HCT116 (cell line): ENCODE data around the gene UPF3A. TPM values are rescaled to one million over a fixed set of nuclear protein-coding genes. Genes with fewer than 3 reads are reported as not detected.

Experiments used
- ATAC-seq: fragments of 200-7000 bp; cut with Tn5 transposase; 2 replicates; pipeline ENCODE4 v1.9.1; 2020; ENCODE audit warnings: mild to moderate bottlenecking, moderate library complexity
- BruUV-seq: library from RNA; stranded (reverse); fragments of 400-500 nt; replicated peaks from 2 replicates; lab custom pipeline; 2021; lab: Mats Ljungman, UMichigan
- CTCF ChIA-PET: fragments of 300-600 bp; sonication (Branson Sonifier 250); formaldehyde crosslinking; loops from one replicate; lab custom pipeline; 2021; ENCODE audit warnings: antibody characterized with exemption; lab: Charles Lee
- POLR2A ChIA-PET: fragments of 300-600, 350-600 bp; sonication (Branson Sonifier 250); formaldehyde crosslinking; loops from one replicate; lab custom pipeline; 2021; ENCODE audit warnings: antibody characterized with exemption; lab: Charles Lee
- RAD21 ChIA-PET, 2 experiments: fragments of 300-600 bp; sonication (Branson Sonifier 250); formaldehyde crosslinking; loops; one replicate each; lab custom pipeline; 2023; ENCODE audit warnings: low total read pairs in 2 of 2; ENCODE audit not compliant: uncharacterized antibody in 2 of 2, unreplicated experiment in 2 of 2, low non-redundant PET in 1 of 2; lab: Charles Lee
- DNase-seq: peaks from one replicate; pipeline ENCODE4 v3.0.0-alpha.2; 2010; ENCODE audit warnings: low read depth, low spot score
- H2AFZ ChIP-seq: fragments of 200-600 bp; shearing (Covaris generic), sonication (generic); 2 replicates; pipeline ENCODE4 v1.6.1; 2017; ENCODE audit warnings: low read depth, mixed run types, mixed read lengths, antibody characterized with exemption, low read length; ENCODE audit not compliant: poor library complexity, severe bottlenecking
- H3K27ac ChIP-seq: 2 replicates; pipeline ENCODE4 v1.5.1; 2012; ENCODE audit warnings: low read depth, low read length
- H3K27me3 ChIP-seq: fragments of 200-600 bp; sonication (generic); 2 replicates; pipeline ENCODE4 v1.6.1; 2016; ENCODE audit warnings: mixed run types, low read length, mixed read lengths; ENCODE audit not compliant: insufficient read depth
- H3K36me3 ChIP-seq, 2 experiments: fragments of 200-500 bp in 1 of 2; fragments of 200-600 bp in 1 of 2; sonication (Bioruptor generic) in 1 of 2; sonication (generic) in 1 of 2; 2 replicates each; pipeline versions ENCODE4 v1.5.1 to v1.6.1; 2014 to 2016; ENCODE audit warnings: low read length in 2 of 2, inconsistent platforms in 1 of 2, mixed read lengths in 1 of 2, mixed run types in 1 of 2; ENCODE audit not compliant: insufficient read depth in 2 of 2, control insufficient read depth in 1 of 2
- H3K4me1 ChIP-seq, 2 experiments: fragments of 200-600 bp in 1 of 2; sonication (generic) in 1 of 2; 2 replicates each; pipeline versions ENCODE4 v1.5.1 to v1.6.1; 2012 to 2017; ENCODE audit warnings: low read length in 2 of 2, inconsistent platforms in 1 of 2, mild to moderate bottlenecking in 1 of 2, mixed read lengths in 1 of 2, mixed run types in 1 of 2, moderate library complexity in 1 of 2; ENCODE audit not compliant: insufficient read depth in 2 of 2, control insufficient read depth in 1 of 2
- H3K4me2 ChIP-seq: fragments of 200-600 bp; sonication (generic); 2 replicates; pipeline ENCODE4 v1.6.1; 2017; ENCODE audit warnings: mixed run types, low read length, mixed read lengths
- H3K4me3 ChIP-seq, 2 experiments: fragments of 200-600 bp in 1 of 2; sonication (generic) in 1 of 2; replicated peaks in 1 of 2; 2 replicates each; pipeline ENCODE4 v1.5.1; 2011 to 2016; ENCODE audit warnings: low read length in 2 of 2, control low read depth in 1 of 2, low read depth in 1 of 2, mild to moderate bottlenecking in 1 of 2, mixed read lengths in 1 of 2, mixed run types in 1 of 2
- H3K79me2 ChIP-seq: fragments of 200-600 bp; sonication (generic); 2 replicates; pipeline ENCODE4 v1.6.1; 2017; ENCODE audit warnings: mild to moderate bottlenecking, mixed run types, low read length, moderate library complexity, mixed read lengths; ENCODE audit not compliant: insufficient read depth
- H3K9ac ChIP-seq: fragments of 200-600 bp; sonication (generic); 2 replicates; pipeline ENCODE4 v1.6.1; 2016; ENCODE audit warnings: low read length, mixed read lengths
- H3K9me2 ChIP-seq: fragments of 200-600 bp; sonication (generic), shearing (Covaris generic); 2 replicates; pipeline ENCODE4 v1.6.1; 2017; ENCODE audit warnings: mixed run types, mild to moderate bottlenecking, moderate library complexity; ENCODE audit not compliant: insufficient read depth
- H3K9me3 ChIP-seq, 2 experiments: fragments of 200-500 bp in 1 of 2; fragments of 200-600 bp in 1 of 2; sonication (Bioruptor generic) in 1 of 2; sonication (generic) in 1 of 2; 2 replicates each; pipeline ENCODE4 v1.6.1; 2014 to 2017; ENCODE audit warnings: low read length in 2 of 2, mixed read lengths in 2 of 2, inconsistent platforms in 1 of 2, low read depth in 1 of 2, mild to moderate bottlenecking in 1 of 2, mixed run types in 1 of 2, moderate library complexity in 1 of 2; ENCODE audit not compliant: control insufficient read depth in 1 of 2, insufficient read depth in 1 of 2
- H4K20me1 ChIP-seq: fragments of 200-600 bp; sonication (generic), shearing (Covaris generic); 2 replicates; pipeline ENCODE4 v1.6.1; 2017; ENCODE audit warnings: mixed run types, mild to moderate bottlenecking, moderate library complexity; ENCODE audit not compliant: insufficient read depth
- CBX3 ChIP-seq: IDR thresholded peaks from 2 replicates; pipeline ENCODE4 v1.6.1; 2012; ENCODE audit warnings: low read depth
- CEBPB ChIP-seq: IDR thresholded peaks from 2 replicates; pipeline ENCODE4 v1.6.1; 2012; ENCODE audit warnings: low read depth
- EGR1 ChIP-seq: IDR thresholded peaks from 2 replicates; pipeline ENCODE4 v1.6.1; 2012; ENCODE audit warnings: low read depth
- ELF1 ChIP-seq: IDR thresholded peaks from 2 replicates; pipeline ENCODE4 v1.6.1; 2012; ENCODE audit warnings: low read depth, borderline replicate concordance
- EZH2 ChIP-seq: fragments of 200-600 bp; sonication (generic); IDR thresholded peaks from 2 replicates; pipeline ENCODE4 v1.6.1; 2017; ENCODE audit warnings: antibody characterized with exemption, mixed run types
- EZH2phosphoT487 ChIP-seq: fragments of 200-600 bp; IDR thresholded peaks from 2 replicates; pipeline ENCODE4 v1.6.1; 2018; ENCODE audit warnings: antibody characterized with exemption, borderline replicate concordance
- FOSL1 ChIP-seq: IDR thresholded peaks from 2 replicates; pipeline ENCODE4 v1.6.1; 2012; ENCODE audit warnings: low read depth
- JUND ChIP-seq: IDR thresholded peaks from 2 replicates; pipeline ENCODE4 v1.6.1; 2012
- MAX ChIP-seq: IDR thresholded peaks from 2 replicates; pipeline ENCODE4 v1.6.1; 2012
- POLR2A ChIP-seq: IDR thresholded peaks from 2 replicates; pipeline ENCODE4 v1.7.0; 2011; ENCODE audit warnings: borderline replicate concordance; ENCODE audit not compliant: insufficient read depth, insufficient read length; ENCODE audit errors: extremely low read depth
- POLR2AphosphoS5 ChIP-seq: IDR thresholded peaks from 2 replicates; pipeline ENCODE4 v1.6.1; 2011; ENCODE audit warnings: mild to moderate bottlenecking, low read depth, low read length, moderate library complexity
- RAD21 ChIP-seq: IDR thresholded peaks from 2 replicates; pipeline ENCODE4 v1.6.1; 2012; ENCODE audit warnings: low read depth, mild to moderate bottlenecking
- SIN3A ChIP-seq: IDR thresholded peaks from 2 replicates; pipeline ENCODE4 v1.6.1; 2012; ENCODE audit warnings: low read depth
- SP1 ChIP-seq: IDR thresholded peaks from 2 replicates; pipeline ENCODE4 v1.6.1; 2012; ENCODE audit warnings: low read depth
- SRF ChIP-seq: IDR thresholded peaks from 2 replicates; pipeline ENCODE4 v1.6.1; 2012; ENCODE audit warnings: low read depth
- TCF7L2 ChIP-seq: IDR thresholded peaks from 2 replicates; pipeline ENCODE4 v1.7.0; 2011; ENCODE audit warnings: borderline replicate concordance, inconsistent platforms; ENCODE audit not compliant: insufficient read depth, insufficient read length; ENCODE audit errors: extremely low read depth
- ZNF274 ChIP-seq: fragments of 200-500 bp; sonication (Bioruptor generic); IDR thresholded peaks from 2 replicates; pipeline ENCODE4 v1.6.1; 2014; ENCODE audit warnings: mild to moderate bottlenecking, low read depth, low read length, inconsistent platforms
- intact Hi-C: fragments of 100-400 bp; cut with micrococcal nuclease; formaldehyde crosslinking; loops from 2 replicates; pipeline ENCODE4 v1.10.0; 2022
- total RNA-seq: library from RNA; stranded (reverse); gene quantifications from one replicate; pipeline ENCODE4 v1.2.1, GENCODE V29; 2021; ENCODE audit not compliant: unreplicated experiment
- TF ChIP-seq, protein P1 (sequence below), 3 experiments: fragments of 200-600 bp in 1 of 3; sonication (generic) in 1 of 3; IDR thresholded peaks in 2 of 3; conservative IDR thresholded peaks in 1 of 3; 2 replicates each; pipeline ENCODE4 v1.5.1; 2012 to 2017; ENCODE audit warnings: low read depth in 2 of 3, low read length in 2 of 3, antibody characterized with exemption in 1 of 3, borderline replicate concordance in 1 of 3, control low read depth in 1 of 3, mild to moderate bottlenecking in 1 of 3, mixed read lengths in 1 of 3, mixed run types in 1 of 3, moderate library complexity in 1 of 3; ENCODE audit not compliant: insufficient read depth in 1 of 3
- TF ChIP-seq, protein P2 (sequence below): IDR thresholded peaks from 2 replicates; pipeline ENCODE4 v1.6.1; 2012; ENCODE audit warnings: low read depth
- TF ChIP-seq, protein P3 (sequence below): IDR thresholded peaks from 2 replicates; pipeline ENCODE4 v1.6.1; 2012

UPF3A gene
- total RNA-seq, 1 experiment from 2014 or later: 31.8 TPM

DNA sequence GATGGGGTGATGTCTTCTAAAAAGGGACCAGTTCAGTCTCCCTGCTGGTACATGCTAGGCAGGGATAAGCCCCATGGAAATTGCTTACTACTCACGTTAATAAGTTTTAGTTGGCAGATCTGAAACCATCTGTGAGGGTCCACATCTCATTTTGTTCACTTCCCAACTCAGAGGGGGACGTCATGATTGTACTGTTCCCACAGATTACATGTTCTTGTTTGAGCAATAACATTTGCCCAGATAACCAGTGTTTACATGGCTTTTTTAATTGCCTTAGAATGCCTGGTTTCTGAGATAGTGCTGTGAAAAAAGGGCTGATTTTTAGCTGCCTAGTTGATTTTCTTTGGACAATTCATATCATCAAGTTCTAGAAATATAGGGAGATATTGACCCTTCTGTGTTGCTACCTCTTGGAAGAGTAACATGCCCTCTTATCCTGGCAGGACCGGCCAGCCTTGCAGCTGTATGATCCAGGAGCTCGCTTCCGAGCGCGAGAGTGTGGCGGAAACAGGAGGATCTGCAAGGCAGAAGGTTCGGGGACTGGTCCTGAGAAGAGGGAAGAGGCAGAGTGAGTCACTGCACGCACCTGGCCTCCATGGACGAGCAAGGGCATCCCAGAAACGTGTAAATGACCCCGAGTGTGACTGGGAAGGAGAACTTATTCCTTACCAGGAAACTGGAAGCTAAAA is 23.1 kb downstream of the UPF3A start (continued):
- no peak for TF ChIP-seq FOSL1
- TF ChIP-seq RAD21: no peak
- TF ChIP-seq CBX3: no peak
- TF ChIP-seq, protein P1, sequence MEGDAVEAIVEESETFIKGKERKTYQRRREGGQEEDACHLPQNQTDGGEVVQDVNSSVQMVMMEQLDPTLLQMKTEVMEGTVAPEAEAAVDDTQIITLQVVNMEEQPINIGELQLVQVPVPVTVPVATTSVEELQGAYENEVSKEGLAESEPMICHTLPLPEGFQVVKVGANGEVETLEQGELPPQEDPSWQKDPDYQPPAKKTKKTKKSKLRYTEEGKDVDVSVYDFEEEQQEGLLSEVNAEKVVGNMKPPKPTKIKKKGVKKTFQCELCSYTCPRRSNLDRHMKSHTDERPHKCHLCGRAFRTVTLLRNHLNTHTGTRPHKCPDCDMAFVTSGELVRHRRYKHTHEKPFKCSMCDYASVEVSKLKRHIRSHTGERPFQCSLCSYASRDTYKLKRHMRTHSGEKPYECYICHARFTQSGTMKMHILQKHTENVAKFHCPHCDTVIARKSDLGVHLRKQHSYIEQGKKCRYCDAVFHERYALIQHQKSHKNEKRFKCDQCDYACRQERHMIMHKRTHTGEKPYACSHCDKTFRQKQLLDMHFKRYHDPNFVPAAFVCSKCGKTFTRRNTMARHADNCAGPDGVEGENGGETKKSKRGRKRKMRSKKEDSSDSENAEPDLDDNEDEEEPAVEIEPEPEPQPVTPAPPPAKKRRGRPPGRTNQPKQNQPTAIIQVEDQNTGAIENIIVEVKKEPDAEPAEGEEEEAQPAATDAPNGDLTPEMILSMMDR (IDR thresholded peaks at IDR 0.05 in 2 of 3, conservative IDR thresholded peaks at IDR 0.05 in 1 of 3; ENCODE audit: borderline replicate concordance in 1 of 3, insufficient read depth in 1 of 3, low read depth in 2 of 3, low read length in 2 of 3): no peak

GRCh38 chr13:114309086-114309485 is 27.7 kb downstream of the UPF3A start:
- no peak overlapping the region for H3K9ac ChIP-seq
- RAD21 ChIA-PET: no interaction called here
- no peak overlapping the region for H2AFZ ChIP-seq
- no peak overlapping the region for H3K27ac ChIP-seq
- H4K20me1 ChIP-seq: no peaks in the 10 kb centered on the region
- TF ChIP-seq EZH2 (no peak), ZNF274 (no peak), RAD21 (no peak), TCF7L2 (no peak), POLR2AphosphoS5 (no peak), ELF1 (no peak), MAX (no peak), SIN3A (no peak), SP1 (no peak), JUND (no peak), EGR1 (no peak), SRF (no peak), FOSL1 (no peak), CEBPB (no peak), CBX3 (no peak), EZH2phosphoT487 (no peak), POLR2A (no peak)
- TF ChIP-seq, protein P2, sequence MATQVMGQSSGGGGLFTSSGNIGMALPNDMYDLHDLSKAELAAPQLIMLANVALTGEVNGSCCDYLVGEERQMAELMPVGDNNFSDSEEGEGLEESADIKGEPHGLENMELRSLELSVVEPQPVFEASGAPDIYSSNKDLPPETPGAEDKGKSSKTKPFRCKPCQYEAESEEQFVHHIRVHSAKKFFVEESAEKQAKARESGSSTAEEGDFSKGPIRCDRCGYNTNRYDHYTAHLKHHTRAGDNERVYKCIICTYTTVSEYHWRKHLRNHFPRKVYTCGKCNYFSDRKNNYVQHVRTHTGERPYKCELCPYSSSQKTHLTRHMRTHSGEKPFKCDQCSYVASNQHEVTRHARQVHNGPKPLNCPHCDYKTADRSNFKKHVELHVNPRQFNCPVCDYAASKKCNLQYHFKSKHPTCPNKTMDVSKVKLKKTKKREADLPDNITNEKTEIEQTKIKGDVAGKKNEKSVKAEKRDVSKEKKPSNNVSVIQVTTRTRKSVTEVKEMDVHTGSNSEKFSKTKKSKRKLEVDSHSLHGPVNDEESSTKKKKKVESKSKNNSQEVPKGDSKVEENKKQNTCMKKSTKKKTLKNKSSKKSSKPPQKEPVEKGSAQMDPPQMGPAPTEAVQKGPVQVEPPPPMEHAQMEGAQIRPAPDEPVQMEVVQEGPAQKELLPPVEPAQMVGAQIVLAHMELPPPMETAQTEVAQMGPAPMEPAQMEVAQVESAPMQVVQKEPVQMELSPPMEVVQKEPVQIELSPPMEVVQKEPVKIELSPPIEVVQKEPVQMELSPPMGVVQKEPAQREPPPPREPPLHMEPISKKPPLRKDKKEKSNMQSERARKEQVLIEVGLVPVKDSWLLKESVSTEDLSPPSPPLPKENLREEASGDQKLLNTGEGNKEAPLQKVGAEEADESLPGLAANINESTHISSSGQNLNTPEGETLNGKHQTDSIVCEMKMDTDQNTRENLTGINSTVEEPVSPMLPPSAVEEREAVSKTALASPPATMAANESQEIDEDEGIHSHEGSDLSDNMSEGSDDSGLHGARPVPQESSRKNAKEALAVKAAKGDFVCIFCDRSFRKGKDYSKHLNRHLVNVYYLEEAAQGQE: no peak
- TF ChIP-seq, protein P3, sequence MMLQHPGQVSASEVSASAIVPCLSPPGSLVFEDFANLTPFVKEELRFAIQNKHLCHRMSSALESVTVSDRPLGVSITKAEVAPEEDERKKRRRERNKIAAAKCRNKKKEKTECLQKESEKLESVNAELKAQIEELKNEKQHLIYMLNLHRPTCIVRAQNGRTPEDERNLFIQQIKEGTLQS: no peak
- no peaks in the 10 kb centered on the region for H3K9me2 ChIP-seq
- 0 out of 4 replicates have a peak, but pooled peaks cover 0 to 2% of the 10 kb centered on the region in 2 experiments for H3K36me3 ChIP-seq
- H3K9me3 ChIP-seq: no peaks in the 10 kb centered on the region
- CTCF ChIA-PET: no interaction called here
- no peak overlapping the region for H3K4me2 ChIP-seq
- H3K4me3 ChIP-seq: no peak overlapping the region
- POLR2A ChIA-PET: no interaction called here
- DNase-seq (no peak), ATAC-seq (no peak)
- BruUV-seq: no TSS peak
- H3K4me1 ChIP-seq: peaks cover 3 to 14% of the 10 kb centered on the region in 2 experiments; a peak in 3 of 4 replicates
- intact Hi-C loops: no loop called here
- H3K79me2 ChIP-seq: no peaks in the 10 kb centered on the region
- H3K27me3 ChIP-seq: no peaks in the 10 kb centered on the region
